ENCODE measurements around the gene POMT2. TPM values are rescaled to one million over a fixed set of nuclear protein-coding genes. Genes with fewer than 3 reads are reported as not detected.

POMT2 gene
- total and polyA plus RNA-seq, 2 donors (not counting 1 experiment from before 2014, with no cell fraction given) = 9.6 to 11.0 TPM

DNA sequence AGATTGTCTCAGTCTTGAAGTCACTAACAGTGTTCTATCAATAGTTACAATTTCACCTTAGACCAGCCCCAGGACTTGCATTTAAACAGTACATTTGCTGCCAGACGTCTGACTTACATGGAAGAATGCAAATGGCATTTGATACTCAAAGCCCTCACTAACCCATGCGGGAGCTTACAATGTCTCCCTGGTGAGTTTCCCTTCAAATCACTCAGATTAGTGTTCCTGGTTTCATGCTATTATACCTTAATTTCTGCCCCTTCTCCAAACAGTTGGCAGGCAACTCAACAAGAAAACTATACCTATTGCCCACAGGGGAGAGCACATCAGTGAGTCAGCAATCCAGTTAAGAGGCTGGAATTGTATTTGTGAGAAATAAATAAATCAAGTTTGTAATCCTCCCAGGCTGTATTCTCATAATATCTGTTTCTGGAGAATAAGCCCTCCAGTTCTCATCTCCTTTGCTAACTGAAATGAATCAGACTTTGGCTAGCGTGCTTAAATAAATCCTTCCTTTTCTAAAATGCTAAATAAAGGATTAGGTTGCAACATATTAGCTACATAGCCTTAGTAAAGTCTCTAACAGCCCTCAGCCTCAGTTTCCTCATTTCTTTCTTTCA, 23.8 kb upstream of the POMT2 start:
- H2AFZ ChIP-seq (ENCODE audit: low read length) = no peak overlapping the region
- H3K36me3 ChIP-seq (ENCODE audit: control insufficient read depth, insufficient read depth, low read length) = no peaks in the 10 kb centered on the region
- TF ChIP-seq, protein P1, sequence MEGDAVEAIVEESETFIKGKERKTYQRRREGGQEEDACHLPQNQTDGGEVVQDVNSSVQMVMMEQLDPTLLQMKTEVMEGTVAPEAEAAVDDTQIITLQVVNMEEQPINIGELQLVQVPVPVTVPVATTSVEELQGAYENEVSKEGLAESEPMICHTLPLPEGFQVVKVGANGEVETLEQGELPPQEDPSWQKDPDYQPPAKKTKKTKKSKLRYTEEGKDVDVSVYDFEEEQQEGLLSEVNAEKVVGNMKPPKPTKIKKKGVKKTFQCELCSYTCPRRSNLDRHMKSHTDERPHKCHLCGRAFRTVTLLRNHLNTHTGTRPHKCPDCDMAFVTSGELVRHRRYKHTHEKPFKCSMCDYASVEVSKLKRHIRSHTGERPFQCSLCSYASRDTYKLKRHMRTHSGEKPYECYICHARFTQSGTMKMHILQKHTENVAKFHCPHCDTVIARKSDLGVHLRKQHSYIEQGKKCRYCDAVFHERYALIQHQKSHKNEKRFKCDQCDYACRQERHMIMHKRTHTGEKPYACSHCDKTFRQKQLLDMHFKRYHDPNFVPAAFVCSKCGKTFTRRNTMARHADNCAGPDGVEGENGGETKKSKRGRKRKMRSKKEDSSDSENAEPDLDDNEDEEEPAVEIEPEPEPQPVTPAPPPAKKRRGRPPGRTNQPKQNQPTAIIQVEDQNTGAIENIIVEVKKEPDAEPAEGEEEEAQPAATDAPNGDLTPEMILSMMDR (conservative IDR thresholded peaks at IDR 0.05 in 1 of 2, IDR thresholded peaks at IDR 0.05 in 1 of 2; ENCODE audit: low read depth in 1 of 2, low read length in 2 of 2) = no peak
- no peak for TF ChIP-seq EZH2 (IDR thresholded peaks at IDR 0.05; ENCODE audit: low read length, missing control alignments)
- H3K9ac ChIP-seq (ENCODE audit: insufficient read depth, low read length) = no peak overlapping the region
- no peaks in the 10 kb centered on the region for H4K20me1 ChIP-seq (ENCODE audit: control insufficient read depth, extremely low read depth, insufficient read depth, low read length)
- H3K9me3 ChIP-seq (ENCODE audit: control insufficient read depth, insufficient read depth, low read depth, low read length) = no peaks in the 10 kb centered on the region
- H3K27ac ChIP-seq (ENCODE audit: insufficient read depth, low read length) = no peak overlapping the region
- H3K79me2 ChIP-seq (ENCODE audit: control insufficient read depth, insufficient read depth, low read length) = no peaks in the 10 kb centered on the region
- H3K4me1 ChIP-seq (ENCODE audit: control insufficient read depth, extremely low read depth, insufficient read depth, low read length) = no peaks in the 10 kb centered on the region
- no peaks in the 10 kb centered on the region for H3K27me3 ChIP-seq (ENCODE audit: control insufficient read depth, insufficient read depth, low read length)
- DNase-seq (ENCODE audit: low read depth in 2 of 2) = no peak
- H3K4me3 ChIP-seq (replicated peaks in 1 of 4; ENCODE audit: control extremely low read depth in 1 of 4, insufficient read depth in 1 of 4, low read depth in 3 of 4, low read length in 4 of 4) = no peak overlapping the region
- no peak overlapping the region for H3K4me2 ChIP-seq (ENCODE audit: extremely low read depth, insufficient read depth, low read length)

GRCh38 chr14:77343662-77344061, 23.0 kb upstream of the POMT2 start:
- Histone ChIP-seq H2AFZ (ENCODE audit: low read length) (no peak overlapping the region), H3K9me3 (ENCODE audit: control insufficient read depth, insufficient read depth, low read depth, low read length) (no peaks in the 10 kb centered on the region), H3K4me2 (ENCODE audit: extremely low read depth, insufficient read depth, low read length) (no peak overlapping the region), H3K36me3 (ENCODE audit: control insufficient read depth, insufficient read depth, low read length) (no peaks in the 10 kb centered on the region), H3K9ac (ENCODE audit: insufficient read depth, low read length) (no peak overlapping the region), H3K27me3 (ENCODE audit: control insufficient read depth, insufficient read depth, low read length) (no peaks in the 10 kb centered on the region), H3K27ac (ENCODE audit: insufficient read depth, low read length) (no peak overlapping the region), H3K4me3 (replicated peaks in 1 of 4; ENCODE audit: control extremely low read depth in 1 of 4, insufficient read depth in 1 of 4, low read depth in 3 of 4, low read length in 4 of 4) (no peak overlapping the region), H3K4me1 (ENCODE audit: control insufficient read depth, extremely low read depth, insufficient read depth, low read length) (peaks cover 3% of the 10 kb centered on the region), H4K20me1 (ENCODE audit: control insufficient read depth, extremely low read depth, insufficient read depth, low read length) (no peaks in the 10 kb centered on the region), H3K79me2 (ENCODE audit: control insufficient read depth, insufficient read depth, low read length) (no peaks in the 10 kb centered on the region)
- no peak for DNase-seq (ENCODE audit: low read depth in 2 of 2)
- TF ChIP-seq EZH2 (IDR thresholded peaks at IDR 0.05; ENCODE audit: low read length, missing control alignments) = no peak
- TF ChIP-seq, protein P1 (conservative IDR thresholded peaks at IDR 0.05 in 1 of 2, IDR thresholded peaks at IDR 0.05 in 1 of 2; ENCODE audit: low read depth in 1 of 2, low read length in 2 of 2) = no peak

DNA sequence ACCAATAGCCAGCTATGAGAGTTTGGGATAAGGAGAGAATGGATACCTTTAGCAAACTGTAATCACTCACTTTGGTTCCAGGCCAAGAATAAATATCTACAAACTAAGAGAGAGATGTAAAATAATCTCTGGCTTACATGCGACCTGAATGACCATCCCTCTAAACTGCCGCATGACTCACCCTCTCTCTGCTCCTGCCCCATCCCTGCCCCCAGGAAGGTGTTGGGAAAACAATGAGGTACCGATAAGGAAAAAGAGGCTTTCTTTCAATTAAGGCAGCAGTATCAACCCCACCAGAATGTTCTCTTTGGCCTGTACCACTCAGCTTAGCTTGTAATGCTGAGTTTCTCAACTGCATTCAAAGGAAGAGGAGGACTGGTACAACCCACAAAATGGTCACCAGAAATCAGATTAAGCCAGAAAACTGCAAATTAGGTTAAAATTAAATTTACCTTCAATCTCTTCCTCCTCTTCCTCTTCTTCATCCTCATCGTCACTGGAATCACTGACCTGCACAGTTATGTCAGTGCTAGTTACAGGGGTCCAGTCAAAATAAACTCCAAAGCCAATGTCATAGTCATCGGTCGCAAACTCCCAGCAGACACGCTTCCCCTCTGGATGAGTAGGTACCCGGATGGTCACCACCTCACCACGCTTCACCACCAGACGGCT, 22.2 kb upstream of the POMT2 start:
- Histone ChIP-seq H3K79me2 (ENCODE audit: control insufficient read depth, insufficient read depth, low read length) (no peaks in the 10 kb centered on the region), H3K4me2 (ENCODE audit: extremely low read depth, insufficient read depth, low read length) (no peak overlapping the region), H3K9me3 (ENCODE audit: control insufficient read depth, insufficient read depth, low read depth, low read length) (no peaks in the 10 kb centered on the region), H3K9ac (ENCODE audit: insufficient read depth, low read length) (no peak overlapping the region), H3K4me3 (replicated peaks in 1 of 4; ENCODE audit: control extremely low read depth in 1 of 4, insufficient read depth in 1 of 4, low read depth in 3 of 4, low read length in 4 of 4) (no peak overlapping the region), H2AFZ (ENCODE audit: low read length) (no peak overlapping the region), H3K36me3 (ENCODE audit: control insufficient read depth, insufficient read depth, low read length) (no peaks in the 10 kb centered on the region), H4K20me1 (ENCODE audit: control insufficient read depth, extremely low read depth, insufficient read depth, low read length) (no peaks in the 10 kb centered on the region), H3K27ac (ENCODE audit: insufficient read depth, low read length) (no peak overlapping the region), H3K4me1 (ENCODE audit: control insufficient read depth, extremely low read depth, insufficient read depth, low read length) (peaks cover 3% of the 10 kb centered on the region), H3K27me3 (ENCODE audit: control insufficient read depth, insufficient read depth, low read length) (no peaks in the 10 kb centered on the region)
- TF ChIP-seq, protein P1 (conservative IDR thresholded peaks at IDR 0.05 in 1 of 2, IDR thresholded peaks at IDR 0.05 in 1 of 2; ENCODE audit: low read depth in 1 of 2, low read length in 2 of 2) = no peak
- no peak for TF ChIP-seq EZH2 (IDR thresholded peaks at IDR 0.05; ENCODE audit: low read length, missing control alignments)
- DNase-seq (ENCODE audit: low read depth in 2 of 2) = peak in 1 of 2 donors; percentile 15
